Measurements from ENCODE around the gene MAP3K20. TPM values are rescaled to one million over a fixed set of nuclear protein-coding genes. Genes with fewer than 3 reads are reported as not detected.

The MAP3K20 gene
- total and polyA plus RNA-seq, 2 of the 8 experiments (the other 6 are each of a cell fraction or from before 2014, with no cell fraction given): 3.1 to 11.1 TPM

DNA sequence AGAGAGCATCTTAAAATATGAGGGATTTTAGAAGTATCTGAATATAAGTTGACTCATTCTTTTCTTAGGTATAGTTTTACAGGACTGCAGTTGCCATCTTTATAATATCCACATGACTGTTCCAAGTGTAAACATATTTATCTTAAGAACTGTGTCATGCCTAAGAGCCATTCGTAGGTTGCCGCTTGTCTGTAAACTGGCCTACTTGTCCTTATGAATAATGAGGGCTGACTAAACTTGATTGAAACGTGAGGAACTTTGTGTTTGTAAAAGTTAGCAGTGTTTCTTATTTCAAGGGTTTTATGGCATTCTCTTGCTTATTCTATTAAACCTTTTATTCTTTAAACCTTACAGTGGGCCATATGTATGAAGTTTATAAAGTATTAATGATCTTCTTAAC lies 99.6 kb downstream of the MAP3K20 start (continued):
- TF ChIP-seq RAD21 (IDR thresholded peaks at IDR 0.05 in 1 of 2, conservative IDR thresholded peaks at IDR 0.05 in 1 of 2; ENCODE audit: low read depth in 2 of 2, low read length in 2 of 2): no peak
- no peak for TF ChIP-seq SIN3A (conservative IDR thresholded peaks at IDR 0.05 in 1 of 2, IDR thresholded peaks at IDR 0.05 in 1 of 2; ENCODE audit: low read depth in 1 of 2, low read length in 2 of 2)
- no peak for TF ChIP-seq CBX5 (IDR thresholded peaks at IDR 0.05; ENCODE audit: low read depth, low read length)

Data from H1 (cell line).